GM18520 (cell line): ENCODE data around the gene ARL6IP6.

Source experiments
- ATAC-seq: cut with Tn5 transposase; IDR thresholded peaks from one replicate; pipeline ENCODE4 v1.9.1; 2021; ENCODE audit not compliant: unreplicated experiment

Gene ARL6IP6

DNA sequence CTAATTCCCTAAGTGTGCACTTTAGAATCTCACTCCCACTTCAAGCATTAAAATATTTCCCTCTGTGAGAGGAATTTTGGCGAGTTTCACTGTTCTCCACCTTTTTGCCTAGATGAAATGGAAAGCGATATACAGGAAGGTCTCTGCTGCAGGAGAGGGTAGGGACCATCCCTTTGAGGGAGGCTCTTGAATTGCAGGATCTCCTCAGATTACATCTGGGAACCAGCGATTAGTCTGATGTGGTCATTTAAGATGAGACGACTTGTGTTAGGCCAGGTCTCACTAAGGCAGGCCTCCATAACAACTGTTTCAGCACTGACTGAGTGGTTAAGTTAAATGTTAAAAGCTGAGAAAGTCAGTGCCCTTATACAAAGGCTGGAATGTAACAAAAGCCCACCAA, 74.6 kb downstream of the ARL6IP6 start:
- ATAC-seq: no peak

DNA sequence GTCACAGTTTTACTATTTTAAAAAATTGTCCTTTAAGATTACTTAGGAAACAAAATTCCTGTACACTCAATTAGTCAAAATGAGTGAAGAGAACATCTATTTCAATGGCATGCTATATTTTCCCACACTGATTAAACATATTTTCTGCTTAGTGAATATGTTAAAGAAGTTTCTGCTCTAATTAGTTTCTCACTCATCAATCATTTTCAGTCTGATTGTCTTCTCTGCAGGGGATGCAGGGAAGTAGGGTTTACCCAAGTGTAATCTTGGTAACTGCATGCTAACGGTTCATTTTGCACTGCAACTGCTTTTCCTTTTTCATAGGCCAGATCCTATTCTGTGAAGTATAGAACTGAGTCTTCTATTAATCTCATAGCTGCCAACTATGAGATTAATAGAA, 78.5 kb downstream of the ARL6IP6 start:
- no peak for ATAC-seq

DNA sequence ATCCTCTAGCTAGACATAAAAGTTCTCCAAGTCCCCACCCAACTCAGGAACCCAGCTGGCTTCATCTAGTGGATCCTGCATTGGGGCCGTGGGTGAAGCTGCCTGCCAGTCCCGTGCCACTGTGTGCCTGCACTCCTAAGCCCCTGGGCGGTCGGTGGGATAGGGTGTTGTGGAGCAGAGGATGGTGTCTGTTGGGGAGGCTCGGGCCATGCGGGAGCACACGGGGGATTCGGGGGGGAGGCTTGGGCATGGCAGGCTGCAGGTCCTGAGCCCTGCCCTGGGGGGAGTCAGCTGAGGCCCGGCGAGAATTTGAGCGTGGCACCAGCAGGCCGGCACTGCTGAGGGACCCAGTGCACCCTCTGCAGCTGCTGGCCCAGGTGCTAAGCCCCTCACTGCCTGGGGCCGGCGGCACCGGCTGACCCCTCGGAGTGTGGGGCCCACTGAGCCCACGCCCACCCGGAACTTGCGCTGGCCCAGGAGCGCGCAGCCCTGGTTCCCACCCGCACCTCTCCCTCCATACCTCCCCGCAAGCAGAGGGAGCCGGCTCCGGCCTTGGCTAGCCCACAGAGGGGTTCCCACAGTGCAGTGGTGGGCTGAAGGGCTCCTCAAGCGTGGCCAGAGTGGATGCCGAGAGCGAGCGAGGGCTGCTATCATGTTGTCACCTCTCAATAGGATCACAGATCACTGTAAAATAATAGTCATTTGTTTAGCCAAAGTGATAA, 86.4 kb downstream of the ARL6IP6 start:
- ATAC-seq: no peak

DNA sequence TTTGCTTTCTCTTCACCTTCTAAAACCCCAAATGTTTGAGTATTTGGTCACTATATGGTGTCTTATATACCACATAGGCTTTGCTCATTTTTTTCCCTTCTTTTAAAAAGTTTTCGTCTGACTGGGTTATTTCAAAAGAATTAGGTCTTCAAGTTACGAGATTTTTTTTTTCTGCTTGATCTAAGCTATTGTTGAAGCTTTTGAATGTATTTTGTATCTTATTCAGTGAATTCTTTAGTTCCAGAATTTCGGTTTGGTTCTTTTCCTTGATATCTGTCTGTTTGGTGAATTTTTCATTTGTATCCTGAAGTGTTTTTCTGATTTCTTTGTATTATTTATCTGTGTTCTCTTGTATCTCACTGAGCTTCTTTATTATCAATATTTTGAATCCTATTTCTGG, 93.5 kb downstream of the ARL6IP6 start:
- no peak for ATAC-seq
